Peyer's patch (tissue), 4 donors: Measurements from ENCODE around the gene EPHB1. TPM values are rescaled to one million over a fixed set of nuclear protein-coding genes. Genes with fewer than 3 reads are reported as not detected.

Experiments used
- DNase-seq, 3 donors: peaks; one replicate each; pipeline ENCODE4 v3.0.0-alpha.2; 2017 to 2019
- H3K27ac ChIP-seq, 4 donors: fragments of 200-600 bp; sonication (generic); one replicate each; pipeline ENCODE4 v1.5.1; 2016 to 2019
- H3K27me3 ChIP-seq, 2 donors: fragments of 200-600 bp; sonication (generic); one replicate each; pipeline ENCODE4 v1.5.1; 2019
- H3K36me3 ChIP-seq, 3 donors: fragments of 200-600 bp; sonication (generic); one replicate each; pipeline ENCODE4 v1.5.1; 2016 to 2019
- H3K4me1 ChIP-seq, 4 donors: fragments of 200-600 bp; sonication (generic); one replicate each; pipeline ENCODE4 v1.5.1; 2016 to 2019
- H3K4me3 ChIP-seq, 4 donors: fragments of 200-600 bp; sonication (generic); 1 replicate in 3 of 4; 2 replicates in 1 of 4; pipeline ENCODE4 v1.5.1; 2016 to 2019; ENCODE audit warnings: mild to moderate bottlenecking in 1 of 4
- H3K9me3 ChIP-seq, 4 donors: fragments of 200-600 bp; sonication (generic); one replicate each; pipeline ENCODE4 v1.5.1; 2016 to 2019; ENCODE audit warnings: mild to moderate bottlenecking in 1 of 4
- POLR2A ChIP-seq, 2 donors: fragments of 450-650 bp; IDR thresholded peaks; one replicate each; pipeline ENCODE4 v1.5.1; 2017; ENCODE audit warnings: antibody characterized with exemption in 2 of 2, mild to moderate bottlenecking in 2 of 2, moderate library complexity in 2 of 2
- total RNA-seq, 4 donors: library from RNA; depleted of rRNA; stranded (reverse); fragments of >200 nt; gene quantifications; one replicate each; pipeline ENCODE4 v1.1.0, GENCODE V29; 2016
- TF ChIP-seq, protein P1 (sequence below), 6 experiments: fragments of 450-650 bp in 4 of 6; fragments of 200-600 bp in 2 of 6; sonication (generic) in 1 of 6; IDR thresholded peaks; one replicate each; pipeline ENCODE4 v1.5.1; 2017 to 2019; ENCODE audit warnings: antibody characterized with exemption in 6 of 6, mild to moderate bottlenecking in 3 of 6, moderate library complexity in 1 of 6

Gene EPHB1
- total RNA-seq, 4 donors from 2014 or later: 0.18 to 3.2 (median 0.68) TPM

GRCh38 chr3:134860141-134860540 is 65.1 kb downstream of the EPHB1 start:
- Histone ChIP-seq H3K27me3 (no peaks in the 10 kb centered on the region), H3K4me1 (no peaks in the 10 kb centered on the region), H3K9me3 (no peaks in the 10 kb centered on the region), H3K4me3 (no peak overlapping the region), H3K36me3 (no peaks in the 10 kb centered on the region), H3K27ac (no peak overlapping the region)
- no peak for DNase-seq
- TF ChIP-seq, protein P1, sequence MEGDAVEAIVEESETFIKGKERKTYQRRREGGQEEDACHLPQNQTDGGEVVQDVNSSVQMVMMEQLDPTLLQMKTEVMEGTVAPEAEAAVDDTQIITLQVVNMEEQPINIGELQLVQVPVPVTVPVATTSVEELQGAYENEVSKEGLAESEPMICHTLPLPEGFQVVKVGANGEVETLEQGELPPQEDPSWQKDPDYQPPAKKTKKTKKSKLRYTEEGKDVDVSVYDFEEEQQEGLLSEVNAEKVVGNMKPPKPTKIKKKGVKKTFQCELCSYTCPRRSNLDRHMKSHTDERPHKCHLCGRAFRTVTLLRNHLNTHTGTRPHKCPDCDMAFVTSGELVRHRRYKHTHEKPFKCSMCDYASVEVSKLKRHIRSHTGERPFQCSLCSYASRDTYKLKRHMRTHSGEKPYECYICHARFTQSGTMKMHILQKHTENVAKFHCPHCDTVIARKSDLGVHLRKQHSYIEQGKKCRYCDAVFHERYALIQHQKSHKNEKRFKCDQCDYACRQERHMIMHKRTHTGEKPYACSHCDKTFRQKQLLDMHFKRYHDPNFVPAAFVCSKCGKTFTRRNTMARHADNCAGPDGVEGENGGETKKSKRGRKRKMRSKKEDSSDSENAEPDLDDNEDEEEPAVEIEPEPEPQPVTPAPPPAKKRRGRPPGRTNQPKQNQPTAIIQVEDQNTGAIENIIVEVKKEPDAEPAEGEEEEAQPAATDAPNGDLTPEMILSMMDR (IDR thresholded peaks at IDR 0.05): no peak
- no peak for TF ChIP-seq POLR2A (IDR thresholded peaks at IDR 0.05)

- Histone ChIP-seq H3K9me3 (no peaks in the 10 kb centered on the region), H3K36me3 (no peaks in the 10 kb centered on the region), H3K27me3 (no peaks in the 10 kb centered on the region), H3K4me3 (no peak overlapping the region), H3K4me1 (no peaks in the 10 kb centered on the region), H3K27ac (no peak overlapping the region)
- DNase-seq: no peak
- no peak for TF ChIP-seq POLR2A (IDR thresholded peaks at IDR 0.05)
- TF ChIP-seq, protein P1 (IDR thresholded peaks at IDR 0.05): no peak
These were observed 68.9 kb downstream of the EPHB1 start for GRCh38 chr3:134863915-134864314.

GRCh38 chr3:134864636-134865035 is 69.6 kb downstream of the EPHB1 start:
- Histone ChIP-seq H3K27me3 (no peaks in the 10 kb centered on the region), H3K27ac (no peak overlapping the region)
- TF ChIP-seq, protein P1 (IDR thresholded peaks at IDR 0.05): no peak
- no peak for TF ChIP-seq POLR2A (IDR thresholded peaks at IDR 0.05)

DNA sequence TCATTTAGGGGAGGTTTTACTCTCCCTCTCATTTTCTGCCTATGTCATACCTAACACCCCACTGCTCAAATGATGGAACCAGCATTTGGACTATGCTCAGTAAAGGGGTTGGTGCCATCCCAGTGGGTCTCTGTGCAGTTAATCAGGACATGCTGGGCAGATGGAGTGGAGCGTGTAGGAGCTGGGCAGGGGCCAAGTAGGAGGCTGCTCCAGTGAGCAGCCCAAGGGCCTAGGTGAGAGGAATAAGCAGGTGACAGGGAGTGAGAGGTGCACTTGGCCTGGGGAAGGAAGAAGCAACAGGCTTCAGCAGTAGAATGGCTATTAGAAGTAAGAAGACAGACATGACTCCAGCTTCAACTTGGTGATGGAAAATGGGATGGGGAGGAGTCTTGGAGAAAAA is 72.2 kb downstream of the EPHB1 start:
- no peak overlapping the region for H3K27ac ChIP-seq
- H3K9me3 ChIP-seq: no peaks in the 10 kb centered on the region
- no peaks in the 10 kb centered on the region for H3K4me1 ChIP-seq
- H3K36me3 ChIP-seq: no peaks in the 10 kb centered on the region
- H3K4me3 ChIP-seq: no peak overlapping the region
- H3K27me3 ChIP-seq: no peaks in the 10 kb centered on the region
- TF ChIP-seq, protein P1 (IDR thresholded peaks at IDR 0.05): no peak
- TF ChIP-seq POLR2A (IDR thresholded peaks at IDR 0.05): no peak
- no peak for DNase-seq

More at GRCh38 chr3:134864636-134865035, 69.6 kb downstream of the EPHB1 start:
- Histone ChIP-seq H3K4me1 (no peaks in the 10 kb centered on the region), H3K36me3 (no peaks in the 10 kb centered on the region), H3K4me3 (no peak overlapping the region), H3K9me3 (no peaks in the 10 kb centered on the region)
- DNase-seq: no peak

- Histone ChIP-seq H3K27me3 (no peaks in the 10 kb centered on the region), H3K36me3 (no peaks in the 10 kb centered on the region), H3K27ac (no peak overlapping the region), H3K4me3 (no peak overlapping the region), H3K4me1 (no peaks in the 10 kb centered on the region), H3K9me3 (no peaks in the 10 kb centered on the region)
- DNase-seq: no peak
- TF ChIP-seq, protein P1 (IDR thresholded peaks at IDR 0.05): no peak
- no peak for TF ChIP-seq POLR2A (IDR thresholded peaks at IDR 0.05)
These were observed 74.2 kb downstream of the EPHB1 start for GRCh38 chr3:134869153-134869726.

DNA sequence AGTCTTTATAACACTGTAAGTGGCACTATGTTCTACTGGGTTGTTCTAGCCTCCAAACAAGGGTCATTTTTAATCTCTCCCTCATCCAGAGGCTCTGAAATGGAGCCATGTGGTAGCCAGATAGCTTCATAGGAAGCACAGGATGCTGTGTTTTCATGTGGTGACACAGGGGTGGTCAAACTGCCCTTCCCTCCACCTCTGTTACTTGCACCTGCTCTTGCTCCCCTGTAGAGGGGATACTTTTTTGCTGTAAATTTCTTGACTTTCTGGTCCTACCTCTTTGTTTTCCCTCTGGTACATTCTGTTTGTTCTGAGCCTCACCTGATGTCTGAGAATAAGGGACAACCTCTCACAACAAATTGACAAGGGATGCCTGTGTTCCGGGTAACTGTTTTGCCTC is 76.8 kb downstream of the EPHB1 start:
- no peaks in the 10 kb centered on the region for H3K4me1 ChIP-seq
- H3K27me3 ChIP-seq: no peaks in the 10 kb centered on the region
- no peak overlapping the region for H3K4me3 ChIP-seq
- DNase-seq: no peak
- no peaks in the 10 kb centered on the region for H3K36me3 ChIP-seq
- no peak overlapping the region for H3K27ac ChIP-seq
- TF ChIP-seq, protein P1 (IDR thresholded peaks at IDR 0.05): no peak
- no peak for TF ChIP-seq POLR2A (IDR thresholded peaks at IDR 0.05)
- no peaks in the 10 kb centered on the region for H3K9me3 ChIP-seq
